Measurements from ENCODE around the gene KLHL17. TPM values are rescaled to one million over a fixed set of nuclear protein-coding genes. Genes with fewer than 3 reads are reported as not detected.

Gene KLHL17
- polyA plus RNA-seq, 4 donors = 3.9 to 11.9 (median 6.8) TPM

GRCh38 chr1:958823-959730, 1.3 kb upstream of the KLHL17 start, which contains the start of gene NOC2L:
NOC2L (minus strand) TSS chr1:959256; CDS start chr1:959240, 16 bp downstream.
- peaks cover 0 to 4% of the 10 kb centered on the region in 2 donors for H3K9me3 ChIP-seq (ENCODE audit: control insufficient read depth in 2 of 2, insufficient read depth in 1 of 2, low read depth in 1 of 2, low read length in 1 of 2)
- peak within 1 kb of the TSS; percentile 92 to 96 (median 93) for H3K4me3 ChIP-seq (ENCODE audit: low read depth in 1 of 3, low read length in 3 of 3)
- peaks cover 4 to 54% (median 6%) of the 10 kb centered on the region in 3 donors for H3K36me3 ChIP-seq (ENCODE audit: control insufficient read depth in 3 of 3, insufficient read depth in 2 of 3, low read depth in 1 of 3, low read length in 3 of 3)
- DNase-seq (peak; percentile 88 to 96), FAIRE-seq (no peak)
- H3K27ac ChIP-seq (ENCODE audit: low read depth in 1 of 3, low read length in 2 of 3) = peak within 1 kb of the TSS in 1 of 3 donors; percentile 8
- H3K4me1 ChIP-seq (ENCODE audit: control insufficient read depth in 3 of 3, insufficient read depth in 2 of 3, low read depth in 1 of 3, low read length in 2 of 3) = peaks cover 2 to 12% (median 4%) of the 10 kb centered on the region in 3 donors
- WGBS, 3 donors = 7 to 9% (median 7%) methylated on average over 60 to 101 of the region's 101 CpGs
- H3K27me3 ChIP-seq (ENCODE audit: control insufficient read depth in 3 of 3, insufficient read depth in 3 of 3, low read length in 3 of 3) = peaks cover 0 to 11% (median 0%) of the 10 kb centered on the region in 3 donors

GRCh38 chr1:959731-960362, 537 bp upstream of the KLHL17 start:
- H3K9me3 ChIP-seq (ENCODE audit: control insufficient read depth in 2 of 2, insufficient read depth in 1 of 2, low read depth in 1 of 2, low read length in 1 of 2) = peaks cover 0 to 4% of the 10 kb centered on the region in 2 donors
- peaks cover 0 to 11% (median 0%) of the 10 kb centered on the region in 3 donors for H3K27me3 ChIP-seq (ENCODE audit: control insufficient read depth in 3 of 3, insufficient read depth in 3 of 3, low read length in 3 of 3)
- DNase-seq = no peak
- H3K36me3 ChIP-seq (ENCODE audit: control insufficient read depth in 3 of 3, insufficient read depth in 2 of 3, low read depth in 1 of 3, low read length in 3 of 3) = peaks cover 2 to 47% (median 6%) of the 10 kb centered on the region in 3 donors
- peak overlapping the region; percentile 19 to 93 (median 66) for H3K4me3 ChIP-seq (ENCODE audit: low read depth in 1 of 3, low read length in 3 of 3)
- no peak overlapping the region for H3K27ac ChIP-seq (ENCODE audit: low read depth in 1 of 3, low read length in 2 of 3)
- FAIRE-seq = no peak
- WGBS, 3 donors = 26 to 34% (median 27%) methylated on average over 29 to 57 of the region's 57 CpGs
- H3K4me1 ChIP-seq (ENCODE audit: control insufficient read depth in 3 of 3, insufficient read depth in 2 of 3, low read depth in 1 of 3, low read length in 2 of 3) = peaks cover 2 to 12% (median 4%) of the 10 kb centered on the region in 3 donors

DNA sequence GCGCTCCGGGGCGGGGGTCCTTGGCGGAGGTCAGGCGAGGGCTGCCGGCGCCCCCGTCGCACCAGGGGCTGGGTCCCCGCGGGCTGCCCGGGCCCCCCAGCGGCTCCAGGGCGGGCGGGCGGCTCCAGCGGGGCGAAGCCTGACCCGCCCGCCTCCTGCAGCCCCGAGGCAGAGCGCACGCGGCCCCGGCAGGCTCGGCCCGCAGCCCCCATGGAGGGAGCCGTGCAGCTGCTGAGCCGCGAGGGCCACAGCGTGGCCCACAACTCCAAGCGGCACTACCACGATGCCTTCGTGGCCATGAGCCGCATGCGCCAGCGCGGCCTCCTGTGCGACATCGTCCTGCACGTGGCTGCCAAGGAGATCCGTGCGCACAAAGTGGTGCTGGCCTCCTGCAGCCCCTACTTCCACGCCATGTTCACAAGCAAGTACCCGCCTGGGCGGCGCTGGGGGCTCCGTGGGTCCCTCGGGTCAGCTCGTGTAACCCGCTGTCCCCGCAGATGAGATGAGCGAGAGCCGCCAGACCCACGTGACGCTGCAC, 817 bp downstream of the KLHL17 start:
- FAIRE-seq (no peak), DNase-seq (no peak)
- Histone ChIP-seq H3K4me3 (ENCODE audit: low read depth in 1 of 3, low read length in 3 of 3) (peak overlapping the region; percentile 10 to 93 (median 66)), H3K9me3 (ENCODE audit: control insufficient read depth in 2 of 2, insufficient read depth in 1 of 2, low read depth in 1 of 2, low read length in 1 of 2) (peaks cover 0 to 4% of the 10 kb centered on the region in 2 donors), H3K4me1 (ENCODE audit: control insufficient read depth in 3 of 3, insufficient read depth in 2 of 3, low read depth in 1 of 3, low read length in 2 of 3) (peaks cover 2 to 18% (median 6%) of the 10 kb centered on the region in 3 donors), H3K36me3 (ENCODE audit: control insufficient read depth in 3 of 3, insufficient read depth in 2 of 3, low read depth in 1 of 3, low read length in 3 of 3) (peaks cover under 1 to 37% (median 2%) of the 10 kb centered on the region in 3 donors), H3K27me3 (ENCODE audit: control insufficient read depth in 3 of 3, insufficient read depth in 3 of 3, low read length in 3 of 3) (peaks cover 0 to 15% (median 0%) of the 10 kb centered on the region in 3 donors), H3K27ac (ENCODE audit: low read depth in 1 of 3, low read length in 2 of 3) (no peak overlapping the region)
- 35 to 41% (median 37%) methylated on average over 53 to 56 of the region's 56 CpGs for WGBS, 3 donors

DNA sequence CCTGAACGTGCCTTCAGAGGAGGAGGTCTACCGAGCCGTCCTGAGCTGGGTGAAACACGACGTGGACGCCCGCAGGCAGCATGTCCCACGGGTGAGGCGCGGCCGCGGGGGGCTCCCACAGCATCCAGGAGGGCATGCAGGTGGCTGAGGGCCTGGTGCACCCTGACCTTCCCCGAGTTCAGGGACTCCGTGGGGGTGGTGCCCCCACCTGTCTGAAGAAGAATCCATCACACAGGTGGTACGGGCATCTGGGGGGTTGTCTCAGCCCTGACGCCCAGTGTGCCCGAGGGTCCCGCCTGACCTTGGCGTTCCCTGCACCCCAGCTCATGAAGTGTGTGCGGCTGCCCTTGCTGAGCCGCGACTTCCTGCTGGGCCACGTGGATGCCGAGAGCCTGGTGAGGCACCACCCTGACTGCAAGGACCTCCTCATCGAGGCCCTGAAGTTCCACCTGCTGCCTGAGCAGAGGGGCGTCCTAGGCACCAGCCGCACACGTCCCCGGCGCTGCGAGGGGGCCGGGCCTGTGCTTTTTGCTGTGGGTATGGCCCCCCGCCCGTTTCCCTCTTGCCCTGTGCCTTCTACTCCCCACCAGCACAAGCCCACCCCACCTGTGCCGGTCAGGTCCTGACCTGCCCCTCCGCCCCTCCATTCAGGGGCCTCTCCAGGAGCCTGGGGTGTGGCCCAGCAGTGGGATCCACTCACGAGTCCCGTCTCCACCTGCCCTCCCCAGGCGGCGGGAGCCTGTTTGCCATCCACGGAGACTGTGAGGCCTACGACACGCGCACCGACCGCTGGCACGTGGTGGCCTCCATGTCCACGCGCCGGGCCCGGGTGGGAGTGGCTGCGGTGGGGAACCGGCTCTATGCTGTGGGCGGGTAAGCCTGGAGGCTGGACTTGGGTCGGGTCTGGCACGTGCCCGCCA, 2.3 kb downstream of the KLHL17 start:
- Histone ChIP-seq H3K27me3 (ENCODE audit: control insufficient read depth in 3 of 3, insufficient read depth in 3 of 3, low read length in 3 of 3) (peaks cover 0 to 26% (median 0%) of the 10 kb centered on the region in 3 donors), H3K9me3 (ENCODE audit: control insufficient read depth in 2 of 2, insufficient read depth in 1 of 2, low read depth in 1 of 2, low read length in 1 of 2) (peaks cover 0 to 4% of the 10 kb centered on the region in 2 donors), H3K36me3 (ENCODE audit: control insufficient read depth in 3 of 3, insufficient read depth in 2 of 3, low read depth in 1 of 3, low read length in 3 of 3) (peaks cover 0 to 22% (median 0%) of the 10 kb centered on the region in 3 donors), H3K27ac (ENCODE audit: low read depth in 1 of 3, low read length in 2 of 3) (no peak overlapping the region), H3K4me1 (ENCODE audit: control insufficient read depth in 3 of 3, insufficient read depth in 2 of 3, low read depth in 1 of 3, low read length in 2 of 3) (peaks cover 2 to 21% (median 4%) of the 10 kb centered on the region in 3 donors), H3K4me3 (ENCODE audit: low read depth in 1 of 3, low read length in 3 of 3) (no peak overlapping the region)
- 93 to 95% (median 94%) methylated on average over 55 to 57 of the region's 57 CpGs for WGBS, 3 donors
- no peak for FAIRE-seq
- DNase-seq = no peak

GRCh38 chr1:963301-963651, 2.9 kb downstream of the KLHL17 start:
- peak; percentile 41 to 70 for DNase-seq
- H3K36me3 ChIP-seq (ENCODE audit: control insufficient read depth in 3 of 3, insufficient read depth in 2 of 3, low read depth in 1 of 3, low read length in 3 of 3) = peaks cover 0 to 21% (median 0%) of the 10 kb centered on the region in 3 donors
- peaks cover 0 to 4% of the 10 kb centered on the region in 2 donors for H3K9me3 ChIP-seq (ENCODE audit: control insufficient read depth in 2 of 2, insufficient read depth in 1 of 2, low read depth in 1 of 2, low read length in 1 of 2)
- H3K27ac ChIP-seq (ENCODE audit: low read depth in 1 of 3, low read length in 2 of 3) = no peak overlapping the region
- no peak for FAIRE-seq
- 62 to 81% (median 63%) methylated on average over 16 of the region's 16 CpGs for WGBS, 3 donors
- H3K27me3 ChIP-seq (ENCODE audit: control insufficient read depth in 3 of 3, insufficient read depth in 3 of 3, low read length in 3 of 3) = peaks cover 0 to 32% (median 0%) of the 10 kb centered on the region in 3 donors
- peaks cover 2 to 18% (median 2%) of the 10 kb centered on the region in 3 donors for H3K4me1 ChIP-seq (ENCODE audit: control insufficient read depth in 3 of 3, insufficient read depth in 2 of 3, low read depth in 1 of 3, low read length in 2 of 3)
- no peak overlapping the region for H3K4me3 ChIP-seq (ENCODE audit: low read depth in 1 of 3, low read length in 3 of 3)

DNA sequence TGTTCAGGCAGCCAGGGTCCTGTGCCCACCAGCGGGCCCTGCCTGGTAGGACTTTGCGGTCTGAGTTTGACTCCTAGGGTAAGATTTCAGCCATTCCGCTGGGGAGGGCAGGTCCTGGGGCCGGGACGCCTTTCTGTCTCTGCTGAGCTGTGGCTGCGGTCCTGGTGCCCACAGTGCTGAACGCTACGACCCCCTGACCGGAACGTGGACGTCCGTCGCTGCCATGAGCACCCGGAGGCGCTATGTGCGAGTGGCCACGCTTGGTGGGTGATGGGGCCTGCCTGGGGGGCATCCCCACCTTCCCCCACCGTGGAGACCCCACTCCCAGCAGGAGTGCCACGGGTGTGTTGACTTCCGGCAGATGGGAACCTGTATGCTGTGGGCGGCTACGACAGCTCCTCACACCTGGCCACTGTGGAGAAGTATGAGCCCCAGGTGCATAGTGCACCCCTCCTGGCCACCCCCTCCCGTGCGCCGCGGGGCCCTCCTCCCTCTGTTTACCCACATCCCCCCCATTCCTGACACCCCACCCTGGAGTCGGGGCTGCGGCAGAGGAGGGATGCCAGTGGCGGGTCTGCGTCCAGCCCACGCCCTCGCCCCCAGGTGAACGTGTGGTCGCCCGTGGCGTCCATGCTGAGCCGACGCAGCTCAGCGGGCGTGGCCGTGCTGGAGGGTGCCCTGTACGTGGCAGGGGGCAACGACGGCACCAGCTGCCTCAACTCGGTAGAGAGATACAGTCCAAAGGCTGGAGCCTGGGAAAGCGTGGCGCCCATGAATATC, 3.6 kb downstream of the KLHL17 start:
- DNase-seq = no peak
- peaks cover 0 to 21% (median 0%) of the 10 kb centered on the region in 3 donors for H3K36me3 ChIP-seq (ENCODE audit: control insufficient read depth in 3 of 3, insufficient read depth in 2 of 3, low read depth in 1 of 3, low read length in 3 of 3)
- H3K4me3 ChIP-seq (ENCODE audit: low read depth in 1 of 3, low read length in 3 of 3) = no peak overlapping the region
- no peak overlapping the region for H3K27ac ChIP-seq (ENCODE audit: low read depth in 1 of 3, low read length in 2 of 3)
- peaks cover 2 to 18% (median 2%) of the 10 kb centered on the region in 3 donors for H3K4me1 ChIP-seq (ENCODE audit: control insufficient read depth in 3 of 3, insufficient read depth in 2 of 3, low read depth in 1 of 3, low read length in 2 of 3)
- WGBS, 3 donors = 90 to 92% (median 92%) methylated on average over 32 to 47 of the region's 47 CpGs
- H3K9me3 ChIP-seq (ENCODE audit: control insufficient read depth in 2 of 2, insufficient read depth in 1 of 2, low read depth in 1 of 2, low read length in 1 of 2) = peaks cover 0 to 4% of the 10 kb centered on the region in 2 donors
- H3K27me3 ChIP-seq (ENCODE audit: control insufficient read depth in 3 of 3, insufficient read depth in 3 of 3, low read length in 3 of 3) = peaks cover 0 to 39% (median 0%) of the 10 kb centered on the region in 3 donors
- FAIRE-seq = no peak
